HEK293 (cell line): ENCODE data around the gene RPL10.

Source experiments
- AEBP2 ChIP-seq: fragments of 450-650 bp; formaldehyde crosslinking; IDR thresholded peaks from 2 replicates; pipeline ENCODE4 v1.5.1; 2016; ENCODE audit warnings: missing biosample characterization, missing genetic modification characterization, borderline replicate concordance
- ELK4 ChIP-seq: IDR thresholded peaks from 2 replicates; pipeline ENCODE4 v1.6.1; 2011; ENCODE audit warnings: mild to moderate bottlenecking, low read depth, low read length, borderline replicate concordance
- KLF17 ChIP-seq: fragments of 450-650 bp; formaldehyde crosslinking; IDR thresholded peaks from 2 replicates; pipeline ENCODE4 v1.5.1; 2016; ENCODE audit warnings: missing biosample characterization, missing genetic modification characterization
- KLF7 ChIP-seq: fragments of 450-650 bp; formaldehyde crosslinking; IDR thresholded peaks from 2 replicates; pipeline ENCODE4 v1.5.1; 2016; ENCODE audit warnings: missing biosample characterization, missing genetic modification characterization, borderline replicate concordance
- RBAK ChIP-seq: fragments of 450-650 bp; formaldehyde crosslinking; IDR thresholded peaks from 2 replicates; pipeline ENCODE4 v1.5.1; 2016; ENCODE audit warnings: missing biosample characterization, missing genetic modification characterization
- SALL2 ChIP-seq: fragments of 450-650 bp; formaldehyde crosslinking; IDR thresholded peaks from 2 replicates; pipeline ENCODE4 v1.5.0; 2017; ENCODE audit warnings: missing biosample characterization, mild to moderate bottlenecking, missing genetic modification characterization, borderline replicate concordance
- TCF7L2 ChIP-seq: IDR thresholded peaks from 2 replicates; pipeline ENCODE4 v1.6.1; 2011; ENCODE audit warnings: low read depth, mild to moderate bottlenecking, inconsistent platforms, low read length, moderate library complexity, borderline replicate concordance
- YY1 ChIP-seq: fragments of 450-650 bp; formaldehyde crosslinking; IDR thresholded peaks from 2 replicates; pipeline ENCODE4 v1.5.1; 2018; ENCODE audit warnings: missing biosample characterization, missing genetic modification characterization
- ZBTB11 ChIP-seq: fragments of 450-650 bp; formaldehyde crosslinking; conservative IDR thresholded peaks from 2 replicates; pipeline ENCODE4 v1.5.1; 2016; ENCODE audit warnings: low read depth, missing biosample characterization, missing genetic modification characterization
- ZBTB49 ChIP-seq: fragments of 450-650 bp; formaldehyde crosslinking; IDR thresholded peaks from 2 replicates; pipeline ENCODE4 v1.5.1; 2016; ENCODE audit warnings: missing biosample characterization, missing genetic modification characterization, low read depth
- ZBTB6 ChIP-seq: fragments of 450-650 bp; formaldehyde crosslinking; IDR thresholded peaks from 2 replicates; pipeline ENCODE4 v1.5.1; 2017; ENCODE audit warnings: missing biosample characterization, missing genetic modification characterization
- ZNF10 ChIP-seq: fragments of 450-650 bp; formaldehyde crosslinking; IDR thresholded peaks from 2 replicates; pipeline ENCODE4 v1.5.1; 2017; ENCODE audit warnings: missing biosample characterization, missing genetic modification characterization
- ZNF157 ChIP-seq: fragments of 450-650 bp; formaldehyde crosslinking; IDR thresholded peaks from 2 replicates; pipeline ENCODE4 v1.5.1; 2016; ENCODE audit warnings: missing biosample characterization, missing genetic modification characterization
- ZNF169 ChIP-seq: fragments of 450-650 bp; formaldehyde crosslinking; IDR thresholded peaks from 2 replicates; pipeline ENCODE4 v1.5.1; 2016; ENCODE audit warnings: missing biosample characterization, missing genetic modification characterization
- ZNF223 ChIP-seq: fragments of 450-650 bp; formaldehyde crosslinking; IDR thresholded peaks from 2 replicates; pipeline ENCODE4 v1.5.1; 2016; ENCODE audit warnings: missing biosample characterization, missing genetic modification characterization
- ZNF239 ChIP-seq: fragments of 450-650 bp; formaldehyde crosslinking; IDR thresholded peaks from 2 replicates; pipeline ENCODE4 v1.5.1; 2016; ENCODE audit warnings: missing biosample characterization, missing genetic modification characterization
- ZNF248 ChIP-seq: fragments of 450-650 bp; formaldehyde crosslinking; IDR thresholded peaks from 2 replicates; pipeline ENCODE4 v1.5.1; 2017; ENCODE audit warnings: missing biosample characterization, missing genetic modification characterization
- ZNF266 ChIP-seq: fragments of 450-650 bp; formaldehyde crosslinking; IDR thresholded peaks from 2 replicates; pipeline ENCODE4 v1.5.1; 2016; ENCODE audit warnings: missing biosample characterization, missing genetic modification characterization, low read depth
- ZNF394 ChIP-seq: fragments of 450-650 bp; formaldehyde crosslinking; IDR thresholded peaks from 2 replicates; pipeline ENCODE4 v1.5.1; 2016; ENCODE audit warnings: missing biosample characterization, missing genetic modification characterization, mild to moderate bottlenecking, moderate library complexity, borderline replicate concordance
- ZNF571 ChIP-seq: fragments of 450-650 bp; formaldehyde crosslinking; IDR thresholded peaks from 2 replicates; pipeline ENCODE4 v1.5.0; 2017; ENCODE audit warnings: missing biosample characterization, missing genetic modification characterization
- ZNF704 ChIP-seq: fragments of 450-650 bp; formaldehyde crosslinking; IDR thresholded peaks from 2 replicates; pipeline ENCODE4 v1.5.1; 2016; ENCODE audit warnings: missing biosample characterization, missing genetic modification characterization
- ZSCAN4 ChIP-seq: fragments of 450-650 bp; formaldehyde crosslinking; IDR thresholded peaks from 2 replicates; pipeline ENCODE4 v1.5.1; 2017; ENCODE audit warnings: missing biosample characterization, missing genetic modification characterization
- ZSCAN5A ChIP-seq: fragments of 450-650 bp; formaldehyde crosslinking; IDR thresholded peaks from 2 replicates; pipeline ENCODE4 v1.5.1; 2016; ENCODE audit warnings: missing biosample characterization, missing genetic modification characterization

The RPL10 gene

GRCh38 chrX:154371017-154371788 is 27.0 kb upstream of the RPL10 start (continued):
- no peak for TF ChIP-seq ZNF266
- TF ChIP-seq RBAK = no peak
- TF ChIP-seq ZSCAN4 = no peak
- no peak for TF ChIP-seq ZNF704 (tag by site-specific recombination)
- no peak for TF ChIP-seq ZNF239 (tag by site-specific recombination)
- no peak for TF ChIP-seq ZNF571
- no peak for TF ChIP-seq ELK4
- TF ChIP-seq ZNF10 (tag by site-specific recombination) = peak; percentile 94
- TF ChIP-seq YY1 = peak; percentile 49; the same call in 1 of the 2 replicates
- no peak for TF ChIP-seq ZNF248 (tag by site-specific recombination)
- TF ChIP-seq ZNF223 = no peak
- peak; percentile 60; the same call in 1 of the 2 replicates for TF ChIP-seq ZNF394 (tag by site-specific recombination)
- TF ChIP-seq SALL2 = no peak
- TF ChIP-seq ZBTB49 (tag by site-specific recombination) = no peak
- 0 out of 2 replicates have a peak, but pooled peaks have one; percentile 62 for TF ChIP-seq ZNF169 (tag by site-specific recombination)
- TF ChIP-seq KLF7 (tag by site-specific recombination) = peak; percentile 65; the same call in 1 of the 2 replicates
- peak; percentile 80 for TF ChIP-seq KLF17 (tag by site-specific recombination)
- TF ChIP-seq ZSCAN5A (tag by site-specific recombination) = 0 out of 2 replicates have a peak, but pooled peaks have one; percentile 69
- no peak for TF ChIP-seq AEBP2 (tag by site-specific recombination)
- no peak for TF ChIP-seq ZBTB11 (tag by site-specific recombination)
- no peak for TF ChIP-seq TCF7L2
- TF ChIP-seq ZNF157 (tag by site-specific recombination) = no peak
- 0 out of 2 replicates have a peak, but pooled peaks have one; percentile 6 for TF ChIP-seq ZBTB6 (tag by site-specific recombination)
